Forelimb muscle (tissue), 1 donor: ENCODE measurements around the gene ABL1. TPM values are rescaled to one million over a fixed set of nuclear protein-coding genes. Genes with fewer than 3 reads are reported as not detected.
"Not testable (repeated sequence)": the region's sequence is repeated elsewhere in the genome, so short reads cannot be mapped to it uniquely, and the experiment has no call there.

Experiments used
- DNase-seq: peaks from one replicate; pipeline ENCODE4 v3.0.0-alpha.2; 2013; ENCODE audit warnings: low read depth
- polyA plus RNA-seq: library from polyadenylated mRNA; unstranded; fragments of 120-200 nt; gene quantifications from one replicate; pipeline ENCODE4 v1.2.1, GENCODE V29; 2013; ENCODE audit not compliant: insufficient read length

Gene ABL1
- polyA plus RNA-seq, 1 donor, result 52.6 TPM

DNA sequence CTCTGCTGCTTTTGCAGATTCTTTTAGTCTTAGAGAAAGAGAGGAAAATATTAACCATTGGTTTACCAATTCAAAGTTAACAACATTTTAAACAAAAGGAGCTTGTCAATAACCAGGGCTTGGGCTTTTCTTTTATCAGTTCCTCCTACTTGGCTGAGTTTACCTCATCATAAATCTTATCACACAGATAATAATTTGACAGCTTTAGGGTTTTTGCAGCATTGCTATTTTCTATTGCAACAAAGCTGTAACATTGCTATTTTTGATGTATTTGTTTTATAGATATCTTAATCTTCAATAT lies 9.8 kb upstream of the ABL1 start:
- DNase-seq, result no peak

DNA sequence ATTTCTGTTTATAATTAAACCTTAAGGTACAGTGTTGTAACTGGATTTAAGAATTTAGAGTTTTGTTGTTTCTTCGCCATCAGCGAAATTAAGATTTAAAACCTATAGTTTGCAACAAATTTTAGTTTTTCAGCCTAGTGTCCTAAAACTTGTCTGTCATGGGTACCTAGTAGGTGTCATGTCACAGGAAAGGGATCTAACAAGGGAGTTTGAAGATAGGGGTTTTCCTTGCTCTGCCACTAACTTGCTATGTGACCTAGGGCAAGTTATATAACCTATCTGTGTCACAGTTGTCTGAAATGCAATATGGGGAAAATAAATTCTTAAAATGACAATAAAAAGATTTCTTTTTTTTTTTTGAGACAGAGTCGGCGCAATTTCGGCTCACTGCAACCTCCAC lies 9.2 kb upstream of the ABL1 start:
- no peak for DNase-seq

DNA sequence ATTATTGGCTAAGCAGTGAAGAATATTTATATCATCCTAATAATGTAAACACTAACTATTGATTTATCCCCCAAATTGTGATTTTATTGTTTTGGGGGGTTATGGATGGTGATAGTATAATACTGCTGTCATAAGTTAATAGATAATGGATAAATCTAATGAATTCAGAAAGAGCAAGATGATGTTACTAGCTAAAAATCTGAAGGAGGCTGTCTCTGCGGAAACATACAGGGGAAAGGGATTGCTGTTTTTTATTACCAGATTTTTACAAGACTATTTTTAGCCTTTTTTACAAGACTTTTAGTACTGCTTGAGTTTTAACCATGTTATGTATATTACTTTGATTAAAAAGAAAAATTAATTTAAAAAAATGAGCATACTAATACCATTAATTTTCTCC lies 5.3 kb upstream of the ABL1 start:
- DNase-seq, result no peak

- no peak for DNase-seq
Observed at GRCh38 chr9:130830231-130830760, 4.8 kb upstream of the ABL1 start.

DNA sequence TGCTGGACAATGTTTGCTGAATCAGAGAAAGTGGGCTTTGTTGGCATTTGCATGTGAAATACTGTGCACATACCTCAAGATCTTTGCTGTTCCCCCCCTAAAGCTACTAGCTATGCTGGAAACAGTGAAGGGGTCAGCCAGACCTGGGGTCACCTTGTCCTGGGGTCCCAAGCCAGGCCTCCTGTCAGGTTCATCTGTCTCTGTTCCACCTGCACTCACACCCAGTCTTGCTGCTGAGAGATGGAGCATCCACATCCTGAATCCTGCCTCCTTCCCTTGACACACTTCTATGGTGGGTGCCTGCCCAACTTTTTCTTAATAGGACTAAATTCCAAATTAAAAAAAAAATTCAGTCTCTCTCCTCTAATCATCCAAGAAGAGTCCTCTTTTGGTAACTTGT lies 4.0 kb upstream of the ABL1 start:
- no peak for DNase-seq

DNA sequence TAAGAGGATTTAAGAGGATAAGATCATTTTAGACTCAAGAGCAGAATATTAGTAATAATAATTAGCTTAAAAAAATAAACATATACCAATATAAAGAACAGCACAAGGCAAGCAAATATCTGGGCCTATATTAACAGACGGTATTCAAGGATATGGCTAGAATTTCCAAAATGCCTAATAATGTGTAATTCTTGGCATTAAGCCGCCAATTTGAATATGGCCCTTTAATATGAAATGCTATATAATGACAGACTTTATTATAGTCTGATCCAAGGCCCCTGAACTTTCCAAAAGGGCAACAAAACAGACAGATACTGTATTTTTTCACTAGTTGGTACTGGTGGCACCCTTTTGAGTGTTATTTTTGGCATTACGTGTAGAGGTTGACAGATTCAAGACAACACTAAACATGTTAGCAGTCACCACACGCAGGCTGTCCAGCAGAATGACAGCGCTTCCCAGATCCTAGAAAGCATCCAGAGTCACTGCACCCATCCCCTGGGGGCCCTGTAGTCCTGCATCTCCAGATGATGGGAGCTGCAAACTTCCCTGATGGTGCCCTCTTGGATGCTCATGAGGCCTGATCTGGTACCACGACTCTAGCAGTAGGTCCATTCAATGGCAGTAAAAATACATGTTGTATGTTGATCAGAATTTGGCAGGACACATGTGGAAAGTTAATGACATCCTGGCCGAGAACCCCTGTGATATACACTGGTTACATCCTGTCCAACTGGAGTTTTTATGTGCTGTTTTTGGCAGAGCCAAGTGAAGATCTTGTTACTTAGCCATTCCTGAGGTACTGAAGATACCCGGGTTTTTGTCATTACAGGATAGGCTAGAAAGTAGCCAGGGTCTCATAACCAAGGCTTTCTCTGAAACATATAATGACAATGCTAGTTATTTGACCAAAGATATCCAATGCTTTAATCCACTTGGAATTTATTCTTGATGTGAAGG lies 1.7 kb upstream of the ABL1 start:
- DNase-seq, result no peak

- DNase-seq, result no peak
Observed at GRCh38 chr9:130835441-130836298, 616 bp downstream of the ABL1 start.

DNA sequence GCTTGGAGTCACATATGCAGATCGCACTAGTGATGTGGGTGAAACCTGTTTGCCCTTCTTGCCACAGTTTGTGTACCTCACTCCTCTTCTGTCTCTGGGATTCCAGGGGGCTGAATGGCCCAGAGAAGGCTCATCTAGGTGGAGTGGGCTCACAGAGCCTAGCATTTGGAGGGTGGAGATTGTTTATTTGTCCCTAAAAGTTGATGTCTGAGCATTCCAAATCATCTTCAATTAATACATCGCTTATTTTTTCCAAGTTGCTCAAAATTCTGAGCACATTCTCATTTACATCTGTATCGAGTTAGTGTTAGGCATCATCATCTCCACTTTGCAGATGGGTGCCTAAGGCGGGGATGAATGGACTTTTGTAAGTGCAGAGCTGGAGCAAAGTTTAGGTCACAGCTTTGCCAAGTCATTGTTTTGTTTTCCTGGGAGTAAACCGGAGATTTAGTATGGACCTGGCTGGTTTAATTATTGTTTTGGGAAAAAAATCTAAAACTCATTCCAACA lies 2.0 kb downstream of the ABL1 start:
- no peak for DNase-seq

DNA sequence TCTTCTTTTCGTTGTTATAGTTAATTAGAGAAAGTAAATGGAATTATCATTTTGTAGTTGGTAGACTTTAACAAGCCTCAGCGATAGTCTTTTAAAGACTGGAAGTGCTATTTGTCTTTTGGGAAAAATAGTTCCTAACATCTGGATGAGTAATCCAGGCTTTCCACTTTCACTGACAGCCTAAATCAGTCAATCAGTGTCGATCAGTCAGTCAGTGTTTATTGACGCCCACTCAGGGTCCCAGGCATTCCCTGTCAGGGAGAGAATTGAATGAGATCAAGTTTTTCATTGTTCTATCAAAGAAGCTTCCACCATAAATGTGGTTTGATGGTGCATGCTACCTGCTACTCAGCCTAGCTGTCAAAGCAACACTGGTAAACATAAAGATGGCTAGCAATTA lies 2.6 kb downstream of the ABL1 start:
- DNase-seq, result no peak

DNA sequence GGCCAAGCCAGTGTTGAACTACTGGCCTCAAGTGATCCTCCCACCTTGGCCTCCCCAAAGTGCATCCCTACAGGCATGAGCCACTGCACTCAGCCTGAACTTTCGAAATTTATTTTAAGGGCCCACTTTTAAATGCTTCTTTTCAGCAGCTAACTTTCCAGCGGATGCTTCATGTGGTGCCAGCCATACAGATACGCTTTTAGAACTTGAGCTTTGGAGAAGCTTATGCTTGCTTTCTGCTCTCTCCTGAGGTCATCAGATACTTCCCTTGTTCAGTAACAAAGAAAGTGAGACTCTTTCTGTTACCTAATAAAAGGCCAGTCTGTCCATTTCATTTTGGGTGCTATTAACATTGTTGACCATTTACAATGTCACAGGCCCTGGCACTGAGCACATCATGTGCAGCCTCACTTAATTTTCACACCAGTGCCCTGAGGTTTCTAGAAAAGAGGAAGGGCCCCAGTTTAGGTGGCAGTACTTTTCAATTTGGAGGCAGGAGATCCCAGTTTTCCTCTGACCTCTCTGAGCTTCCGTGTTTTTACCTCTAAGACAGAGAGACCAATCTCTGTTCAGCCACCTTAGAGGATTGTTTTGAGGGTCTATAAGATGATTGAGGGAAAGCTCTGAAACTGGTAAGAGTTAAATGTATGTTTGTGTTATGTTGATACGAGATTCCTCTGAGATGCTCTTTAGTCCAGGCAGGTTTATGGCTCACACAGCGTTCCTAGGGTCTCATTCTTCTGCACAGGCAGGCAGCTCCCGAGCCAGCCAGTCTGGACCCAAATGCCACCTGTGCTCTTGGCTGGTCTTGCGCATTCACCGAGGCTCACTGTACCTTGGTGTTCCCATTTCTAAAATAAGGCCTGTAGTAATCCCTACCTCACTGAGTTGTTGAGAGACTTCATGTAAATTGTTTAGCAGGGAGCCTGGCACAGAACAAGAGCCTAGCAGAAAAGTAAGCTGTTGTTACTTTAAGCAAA lies 4.4 kb downstream of the ABL1 start:
- no peak for DNase-seq

DNA sequence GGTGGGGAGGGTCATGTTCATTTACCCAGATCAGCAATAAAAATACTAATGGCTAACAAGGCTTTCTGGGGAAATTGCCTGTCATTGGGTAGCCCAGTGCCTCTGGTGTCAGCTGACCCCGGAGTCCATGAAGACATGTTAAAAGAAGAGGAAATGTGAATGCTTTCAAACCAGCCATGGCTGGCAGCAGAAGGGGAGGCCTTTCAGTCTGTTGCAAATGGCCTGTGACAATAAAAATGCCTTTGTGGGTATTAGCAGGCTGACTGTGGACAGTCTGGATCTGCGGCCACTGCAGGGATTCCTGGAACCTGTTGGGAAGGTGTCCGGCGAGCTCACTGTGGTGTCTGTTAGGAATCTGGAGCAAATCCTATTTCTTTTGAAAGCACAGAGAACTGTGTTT lies 7.5 kb downstream of the ABL1 start:
- no peak for DNase-seq

GRCh38 chr9:130843049-130843908 lies 8.2 kb downstream of the ABL1 start:
- no peak for DNase-seq

DNA sequence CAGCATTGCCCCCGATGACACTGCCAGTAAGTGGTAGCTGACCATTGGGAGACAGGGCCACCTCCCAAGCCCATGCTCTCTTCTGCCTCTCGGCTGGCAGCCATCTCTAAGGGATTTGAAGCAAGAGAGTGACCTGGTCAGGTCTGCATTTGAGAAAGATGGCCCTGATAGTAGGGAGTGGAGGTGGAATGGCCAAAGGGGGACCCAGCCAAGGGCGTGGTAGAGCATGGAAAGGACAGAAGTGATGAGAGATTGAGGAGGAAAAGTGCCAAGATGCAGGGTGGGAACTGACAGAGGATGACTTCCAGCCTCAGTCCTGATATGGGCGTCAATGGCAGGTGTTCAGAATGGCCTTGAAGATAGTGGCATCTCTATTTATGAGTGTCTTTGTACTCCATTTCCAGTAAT lies 9.0 kb downstream of the ABL1 start:
- no peak for DNase-seq

- no peak for DNase-seq
Observed at GRCh38 chr9:130845254-130845653, 10.2 kb downstream of the ABL1 start.

GRCh38 chr9:130845901-130846481 lies 10.9 kb downstream of the ABL1 start:
- DNase-seq, result peak; percentile 84

DNA sequence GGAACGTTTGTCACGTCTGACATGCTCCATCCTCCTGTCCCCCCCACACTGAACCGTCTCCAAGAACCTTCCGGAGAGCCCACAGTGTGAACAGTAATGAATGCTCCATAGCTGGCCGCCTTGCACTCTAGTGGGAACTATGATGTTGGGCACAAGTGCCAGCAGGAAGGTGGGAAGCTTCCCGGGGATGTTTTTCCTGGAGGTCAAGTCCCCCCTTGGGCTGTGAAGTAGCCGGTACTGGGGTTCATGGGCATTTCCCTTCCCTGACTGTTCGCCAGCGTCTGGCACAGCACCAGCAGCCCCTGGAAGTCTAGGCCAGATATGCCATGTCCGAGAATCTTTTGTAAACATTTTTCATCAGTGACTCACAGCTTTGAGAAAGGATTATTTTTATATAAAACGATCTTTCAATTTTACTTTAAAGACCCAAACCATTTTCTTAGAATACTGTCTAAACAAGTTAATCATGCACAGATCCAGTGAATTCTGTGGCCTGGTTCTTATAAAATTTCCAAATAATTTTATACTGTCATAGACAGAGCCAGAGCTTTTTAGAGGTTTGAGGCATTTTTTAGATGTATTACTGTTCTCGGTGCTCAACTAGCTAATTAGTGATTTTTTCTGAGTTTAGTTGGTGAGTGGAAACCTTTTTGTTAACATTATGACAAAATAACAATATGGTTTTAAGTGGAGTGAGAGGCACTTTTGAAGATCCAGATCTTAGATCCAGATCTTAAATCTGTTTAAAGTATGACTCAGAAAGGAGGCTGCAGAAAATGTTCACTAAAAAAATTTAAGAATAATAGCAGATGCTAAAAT lies 11.6 kb downstream of the ABL1 start:
- DNase-seq, result no peak

- DNase-seq, result peak; percentile 99
Observed at GRCh38 chr9:130847306-130848217, 12.5 kb downstream of the ABL1 start.

GRCh38 chr9:130848514-130848913 lies 13.5 kb downstream of the ABL1 start:
- not testable (repeated sequence) for DNase-seq
